GM12878 (cell line): ENCODE measurements around the gene SH2B2. TPM values are rescaled to one million over a fixed set of nuclear protein-coding genes. Genes with fewer than 3 reads are reported as not detected.
"Not testable (repeated sequence)": the region's sequence is repeated elsewhere in the genome, so short reads cannot be mapped to it uniquely, and the experiment has no call there.

ENCODE experiments used
- ATAC-seq: fragments of 200-7000 bp; cut with Tn5 transposase; 3 replicates; pipeline ENCODE4 v1.9.1; 2020; ENCODE audit warnings: mild to moderate bottlenecking, moderate library complexity
- BruUV-seq: library from RNA; stranded (reverse); fragments of 400-500 nt; replicated peaks from 2 replicates; lab custom pipeline; 2021; lab: Mats Ljungman, UMichigan
- CTCF ChIA-PET: fragments of 300-600 bp; sonication (Branson Sonifier 250); formaldehyde crosslinking; extraction: SDS; loops from one replicate; lab custom pipeline; 2021; ENCODE audit warnings: inconsistent platforms; lab: Yijun Ruan, JAX
- POLR2A ChIA-PET: fragments of 350-600 bp; formaldehyde crosslinking; extraction: SDS; loops from one replicate; lab custom pipeline; 2021; ENCODE audit warnings: inconsistent platforms; lab: Charles Lee
- RAD21 ChIA-PET: fragments of 300-600 bp; sonication (Branson Sonifier 250); formaldehyde crosslinking; loops from one replicate; lab custom pipeline; 2023; ENCODE audit warnings: antibody characterized with exemption; ENCODE audit not compliant: unreplicated experiment; lab: Charles Lee
- SMC1A ChIA-PET: fragments of 300-600 bp; sonication (Branson Sonifier 250); formaldehyde crosslinking; loops from one replicate; lab custom pipeline; 2023; ENCODE audit not compliant: unreplicated experiment, uncharacterized antibody; lab: Charles Lee
- DNase-seq: peaks from one replicate; pipeline ENCODE4 v3.0.0-alpha.2; 2011; ENCODE audit warnings: low read depth, low spot score
- FAIRE-seq: peaks from 3 replicates; lab custom pipeline; 2011; peaks lifted over from hg19 to GRCh38; lab: Jason Lieb, UNC
- H2AFZ ChIP-seq: 2 replicates; pipeline ENCODE4 v1.6.0; 2011; ENCODE audit warnings: low read depth, low read length, control low read depth; ENCODE audit not compliant: control insufficient read depth
- H3K27ac ChIP-seq: 2 replicates; pipeline ENCODE4 v1.5.1; 2011; ENCODE audit warnings: control low read depth; ENCODE audit not compliant: control insufficient read depth, insufficient read depth
- H3K27me3 ChIP-seq, 2 experiments: replicated peaks in 1 of 2; 2 replicates each; pipeline versions ENCODE4 v1.6.0 to v1.6.1; 2011; ENCODE audit warnings: low read length in 1 of 2; ENCODE audit not compliant: control insufficient read depth in 2 of 2, insufficient read depth in 2 of 2
- H3K36me3 ChIP-seq, 2 experiments: 2 replicates each; pipeline ENCODE4 v1.5.1; 2011; ENCODE audit warnings: low read length in 1 of 2; ENCODE audit not compliant: control insufficient read depth in 2 of 2, insufficient read depth in 2 of 2
- H3K4me1 ChIP-seq: 2 replicates; pipeline ENCODE4 v1.6.1; 2011; ENCODE audit warnings: mild to moderate bottlenecking, low read length, moderate library complexity, mixed read lengths; ENCODE audit not compliant: control insufficient read depth, insufficient read depth
- H3K4me2 ChIP-seq: 2 replicates; pipeline ENCODE4 v1.6.0; 2011; ENCODE audit warnings: control low read depth; ENCODE audit not compliant: control insufficient read depth, insufficient read depth
- H3K4me3 ChIP-seq: fragments of 200-600 bp; sonication (generic); 2 replicates; pipeline ENCODE4 v1.5.1; 2016
- H3K79me2 ChIP-seq: 2 replicates; pipeline ENCODE4 v1.6.0; 2011; ENCODE audit warnings: low read length; ENCODE audit not compliant: control insufficient read depth, insufficient read depth
- H3K9ac ChIP-seq: 2 replicates; pipeline ENCODE4 v1.8.0; 2011; ENCODE audit warnings: low read length, control low read depth, mixed read lengths; ENCODE audit not compliant: control insufficient read depth, insufficient read depth
- H3K9me3 ChIP-seq: replicated peaks from 3 replicates; pipeline ENCODE4 v1.5.1; 2011; ENCODE audit warnings: mild to moderate bottlenecking, low read length; ENCODE audit not compliant: control insufficient read depth, insufficient read depth
- H4K20me1 ChIP-seq: 2 replicates; pipeline ENCODE4 v1.6.0; 2011; ENCODE audit not compliant: control insufficient read depth, insufficient read depth
- WGBS: methylation state at CpG from one replicate; pipeline ENCODE4 v1.1.6; 2016; ENCODE audit warnings: low lambda C conversion rate; ENCODE audit not compliant: insufficient replicate concordance, insufficient coverage; ENCODE audit errors: missing lambda C conversion rate; 5-methylcytosine and 5-hydroxymethylcytosine counted together
- in situ Hi-C: fragments of 300-500 bp; cut with MboI; formaldehyde crosslinking; loops from 9 replicates; pipeline ENCODE4 v1.14.3; 2018; ENCODE audit warnings: mixed read lengths
- intact Hi-C: fragments of 100-400 bp; cut with micrococcal nuclease; formaldehyde crosslinking; loops from one replicate; pipeline ENCODE4 v1.14.2; 2022; ENCODE audit not compliant: unreplicated experiment
- polyA plus RNA-seq, 11 experiments: library from polyadenylated mRNA; depleted of rRNA in 4 of 11; unstranded in 6 of 11; stranded (reverse) in 5 of 11; fragments of >200 nt; fragmentation: Nextera tagmentation in 4 of 11; fragmentation: Illumina TruSeq in 1 of 11; extraction: Ambion mirVana in 4 of 11; extraction: Trizol in 1 of 11; gene quantifications; 1 replicate in 1 of 11; 2 replicates in 10 of 11; pipeline versions ENCODE4 v1.2.1 to v1.2.3, GENCODE V29; 2011 to 2016; ENCODE audit warnings: inconsistent platforms in 2 of 11, missing spikeins in 2 of 11, low read depth in 1 of 11
- total RNA-seq, 4 experiments: library from RNA; depleted of rRNA in 3 of 4; stranded (reverse); fragments of >200 nt in 3 of 4; fragmentation: Illumina TruSeq in 1 of 4; extraction: Trizol in 1 of 4; gene quantifications; 2 replicates each; pipeline versions ENCODE4 v1.2.1 to v1.2.3, GENCODE V29; 2013 to 2021

The SH2B2 gene
- total and polyA plus RNA-seq, 10 of the 15 experiments (the other 5 are each of a cell fraction or from before 2014, with no cell fraction given), result 0.13 to 55.1 (median 7.4) TPM; not detected in 1

GRCh38 chr7:102330666-102331460 lies 44.2 kb downstream of the SH2B2 start:
- ATAC-seq (peak; percentile 26; the same call in 1 of the 3 replicates), FAIRE-seq (peak; percentile 81)
- H4K20me1 ChIP-seq, H3K36me3 ChIP-seq, H3K27me3 ChIP-seq, BruUV-seq, H3K79me2 ChIP-seq, H3K9ac ChIP-seq, intact Hi-C loops, RAD21 ChIA-PET, in situ Hi-C loops, H3K9me3 ChIP-seq, DNase-seq: not testable (repeated sequence)
- Histone ChIP-seq H3K4me3 (peak overlapping the region; percentile 10; the same call in 1 of the 2 replicates), H3K4me1 (peaks cover 16% of the 10 kb centered on the region), H3K27ac (peak overlapping the region; percentile 44; the same call in 1 of the 2 replicates), H3K4me2 (peak overlapping the region; percentile 59), H2AFZ (peak overlapping the region; percentile 53; the same call in 1 of the 2 replicates)
- ChIA-PET POLR2A (interaction anchor here (0.6 kb wide), 4 partner anchors 23 to 59 kb away, joined by 3 to 8 read pairs (median 4); no protein-coding TSS in a partner anchor), SMC1A (interaction anchor here (0.8 to 1.5 kb wide), 2 partner anchors 43 to 49 kb away, joined by 3 read pairs; no protein-coding TSS in a partner anchor), CTCF (interaction anchor here (0.6 kb wide), 1 partner anchor 1306 kb away, joined by 4 read pairs; no protein-coding TSS in a partner anchor)
- 49% methylated on average over 8 of the region's 8 CpGs for whole genome bisulfite sequencing

- H3K9ac ChIP-seq, BruUV-seq, H4K20me1 ChIP-seq, in situ Hi-C loops, H3K79me2 ChIP-seq, H3K9me3 ChIP-seq, H3K27me3 ChIP-seq, CTCF ChIA-PET, H2AFZ ChIP-seq, intact Hi-C loops, H3K4me2 ChIP-seq, FAIRE-seq, H3K36me3 ChIP-seq, DNase-seq, H3K4me3 ChIP-seq, H3K27ac ChIP-seq: not testable (repeated sequence)
- WGBS, result 55% methylated on average over 7 of the region's 7 CpGs
- ChIA-PET RAD21 (interaction anchor here (0.7 to 1.7 kb wide), 3 partner anchors 28 to 556 kb away, joined by 3 to 5 read pairs (median 3); no protein-coding TSS in a partner anchor), POLR2A (interaction anchor here (1.2 to 1.6 kb wide), 2 partner anchors 29 to 46 kb away, joined by 5 to 7 read pairs; no protein-coding TSS in a partner anchor), SMC1A (interaction anchor here (1.3 to 1.9 kb wide), 2 partner anchors 30 to 45 kb away, joined by 4 read pairs; no protein-coding TSS in a partner anchor)
- H3K4me1 ChIP-seq, result peaks cover 16% of the 10 kb centered on the region
- peak; percentile 22; the same call in 1 of the 3 replicates for ATAC-seq
Observed at GRCh38 chr7:102335574-102335973, 48.9 kb downstream of the SH2B2 start.

GRCh38 chr7:102337002-102337401 lies 50.3 kb downstream of the SH2B2 start:
- CTCF ChIA-PET, in situ Hi-C loops, H3K79me2 ChIP-seq, BruUV-seq, intact Hi-C loops, DNase-seq, H3K9me3 ChIP-seq, FAIRE-seq, H3K27me3 ChIP-seq, H4K20me1 ChIP-seq, H3K36me3 ChIP-seq: not testable (repeated sequence)
- H3K27ac ChIP-seq, result peak overlapping the region; percentile 55
- ATAC-seq, result peak; percentile 59
- 0% methylated on average over 2 of the region's 8 CpGs for WGBS
- H3K4me2 ChIP-seq, result peak overlapping the region; percentile 64; the same call in 1 of the 2 replicates
- H2AFZ ChIP-seq, result peak overlapping the region; percentile 44; the same call in 1 of the 2 replicates
- ChIA-PET RAD21 (interaction anchor here (0.6 to 1.5 kb wide), 3 partner anchors 26 to 63 kb away, joined by 3 to 4 read pairs (median 4); no protein-coding TSS in a partner anchor), POLR2A (interaction anchor here (0.6 to 1.6 kb wide), 10 partner anchors 30 to 1020 kb away, joined by 3 to 7 read pairs (median 5); no protein-coding TSS in a partner anchor), SMC1A (interaction anchor here (1.3 kb wide), 1 partner anchor 26 kb away, joined by 3 read pairs; no protein-coding TSS in a partner anchor)
- H3K4me1 ChIP-seq, result peaks cover 11% of the 10 kb centered on the region
- H3K4me3 ChIP-seq, result peak overlapping the region; percentile 41; the same call in 1 of the 2 replicates
- peak overlapping the region; percentile 50; the same call in 1 of the 2 replicates for H3K9ac ChIP-seq
